ENCODE data around the gene SERPINB11.
"Not testable (repeated sequence)": the region's sequence is repeated elsewhere in the genome, so short reads cannot be mapped to it uniquely, and the experiment has no call there.

- not testable (repeated sequence) for TF ChIP-seq BHLHE40 (IDR thresholded peaks at IDR 0.05; ENCODE audit: borderline replicate concordance); FOXM1 (IDR thresholded peaks at IDR 0.05; ENCODE audit: borderline replicate concordance); SP1 (IDR thresholded peaks at IDR 0.05); L3MBTL2 (conservative IDR thresholded peaks at IDR 0.05); FOXA1 (IDR thresholded peaks at IDR 0.05); NFRKB (IDR thresholded peaks at IDR 0.05); LEF1 (IDR thresholded peaks at IDR 0.05; ENCODE audit: borderline replicate concordance); SUZ12 (IDR thresholded peaks at IDR 0.05); PKNOX1 (IDR thresholded peaks at IDR 0.05); ELF4 (IDR thresholded peaks at IDR 0.05); FOXK2 (IDR thresholded peaks at IDR 0.05); CTBP1 (IDR thresholded peaks at IDR 0.05; ENCODE audit: borderline replicate concordance)
Observed at GRCh38 chr18:63759786-63760185, 57.0 kb downstream of the SERPINB11 start.

Measured in HEK293T (cell line).